ENCODE measurements around the gene SH3RF3.

The SH3RF3 gene

DNA sequence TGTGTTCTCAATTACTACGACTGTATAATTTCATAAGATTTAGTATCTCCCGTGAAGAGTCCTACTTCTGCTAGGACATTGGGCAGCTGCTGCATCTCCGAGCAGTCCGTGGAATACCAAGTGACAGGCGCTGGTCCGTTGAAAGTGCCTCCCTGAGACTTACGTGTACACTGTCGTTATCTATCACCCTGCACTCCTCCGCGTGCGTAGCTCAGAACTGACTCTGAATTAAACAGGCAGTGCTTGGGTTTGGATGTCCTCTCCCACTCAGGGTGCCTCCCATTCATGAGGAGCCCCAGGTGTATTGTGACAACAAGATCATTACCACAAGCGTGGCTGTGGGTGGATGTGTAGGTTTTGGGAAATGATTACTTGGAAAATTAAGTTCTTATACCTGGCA is 148.4 kb downstream of the SH3RF3 start:
- H3K9me3 ChIP-seq: no peaks in the 10 kb centered on the region
- H3K27me3 ChIP-seq: no peaks in the 10 kb centered on the region
- no peak overlapping the region for H3K4me2 ChIP-seq
- H3K36me3 ChIP-seq: no peaks in the 10 kb centered on the region
- TF ChIP-seq Cebpa-rat (IDR thresholded peaks at IDR 0.05): no peak
- H3K4me1 ChIP-seq: peaks cover 84% of the 10 kb centered on the region
- H3K27ac ChIP-seq: no peak overlapping the region
- H3K9ac ChIP-seq: no peak overlapping the region
- H3K4me3 ChIP-seq: no peak overlapping the region
- peaks cover 79% of the 10 kb centered on the region for H4K20me1 ChIP-seq

DNA sequence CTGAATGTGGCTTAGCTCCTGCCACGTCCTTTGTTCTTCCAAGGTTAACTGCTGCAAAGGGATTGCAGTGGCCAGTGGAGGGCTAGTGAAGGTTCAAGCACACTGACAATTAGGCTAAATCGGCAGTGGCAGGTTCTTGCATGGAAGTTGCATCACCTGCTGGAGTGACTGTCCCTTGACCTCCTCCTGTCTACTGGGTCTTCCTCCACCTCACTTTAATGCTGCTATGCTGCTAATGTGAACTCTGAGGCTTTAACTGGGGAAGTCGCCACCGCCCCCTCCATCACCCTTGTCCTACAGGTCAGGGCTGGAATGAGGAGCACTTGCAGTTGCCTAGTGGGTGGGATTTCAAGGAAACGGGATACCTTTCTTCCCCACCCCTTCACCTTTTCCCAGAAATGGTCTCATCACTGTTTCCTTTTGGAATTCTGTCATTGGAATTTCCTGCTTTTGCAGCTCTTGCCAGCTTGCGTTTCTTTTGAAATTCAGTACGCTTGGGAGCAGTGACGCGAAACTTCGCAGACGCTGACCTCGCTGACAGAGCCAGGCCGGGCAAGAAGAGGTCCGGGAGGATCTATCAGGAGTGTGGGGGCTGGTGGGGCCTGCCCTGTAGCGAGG is 150.3 kb downstream of the SH3RF3 start:
- no peak overlapping the region for H3K4me2 ChIP-seq
- H3K36me3 ChIP-seq: no peaks in the 10 kb centered on the region

DNA sequence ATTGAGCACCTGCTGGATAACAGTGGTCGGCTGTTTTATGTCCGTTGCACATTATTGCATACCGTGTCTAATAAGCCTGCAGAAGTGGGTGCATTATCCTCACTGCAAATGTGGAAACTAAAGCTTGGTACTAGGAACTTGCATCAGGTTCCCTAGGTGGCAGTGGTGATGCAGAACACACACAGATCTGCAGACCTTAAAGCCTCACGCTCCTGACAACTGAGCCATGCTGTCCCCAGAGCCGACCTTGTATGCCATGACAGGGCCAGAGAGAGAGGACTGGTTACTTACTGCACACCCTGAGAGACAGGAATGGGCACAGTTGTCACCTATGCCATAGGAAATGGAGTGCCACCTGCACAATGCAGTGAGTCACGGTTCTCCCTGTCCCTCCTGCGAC is 151.8 kb downstream of the SH3RF3 start:
- Histone ChIP-seq H4K20me1 (peaks cover 98% of the 10 kb centered on the region), H3K4me1 (peaks cover 84% of the 10 kb centered on the region)

More for the DNA sequence above, 150.3 kb downstream of the SH3RF3 start:
- H3K27me3 ChIP-seq: no peaks in the 10 kb centered on the region
- H3K9ac ChIP-seq: no peak overlapping the region
- no peak for TF ChIP-seq Cebpa-rat (IDR thresholded peaks at IDR 0.05)
- H3K4me3 ChIP-seq: no peak overlapping the region
- H3K27ac ChIP-seq: no peak overlapping the region
- H4K20me1 ChIP-seq: peaks cover 87% of the 10 kb centered on the region
- no peaks in the 10 kb centered on the region for H3K9me3 ChIP-seq
- H3K4me1 ChIP-seq: peaks cover 84% of the 10 kb centered on the region

DNA sequence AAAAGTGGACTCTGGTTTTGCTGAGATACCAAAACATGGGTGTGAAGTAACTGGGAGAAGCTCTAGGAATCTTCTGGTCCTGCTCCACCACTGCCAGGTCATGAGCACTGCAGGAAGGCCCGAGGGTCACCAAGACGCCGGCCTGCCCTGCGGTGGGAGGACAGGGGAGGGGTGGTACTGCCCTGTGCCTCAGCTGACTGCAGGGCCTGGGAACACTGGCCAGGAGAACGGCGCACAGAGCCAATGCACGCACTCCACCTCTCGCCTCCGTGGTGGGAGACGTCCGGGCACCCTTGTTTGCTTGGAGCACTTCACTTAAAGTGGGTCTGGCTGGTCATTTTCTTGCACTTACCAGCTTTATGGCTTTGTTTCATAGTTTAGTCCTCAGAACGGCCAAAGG is 153.4 kb downstream of the SH3RF3 start:
- peaks cover 93% of the 10 kb centered on the region for H3K4me1 ChIP-seq
- peaks cover 100% of the 10 kb centered on the region for H4K20me1 ChIP-seq
- H3K4me2 ChIP-seq: no peak overlapping the region; the same call in 1 of the 2 replicates
- no peak overlapping the region for H3K9ac ChIP-seq
- H3K9me3 ChIP-seq: no peaks in the 10 kb centered on the region
- no peak overlapping the region for H3K27ac ChIP-seq
- no peak overlapping the region for H3K4me3 ChIP-seq
- no peaks in the 10 kb centered on the region for H3K27me3 ChIP-seq
- H3K36me3 ChIP-seq: no peaks in the 10 kb centered on the region
- TF ChIP-seq Cebpa-rat (IDR thresholded peaks at IDR 0.05): no peak

More for the DNA sequence above, 151.8 kb downstream of the SH3RF3 start:
- no peaks in the 10 kb centered on the region for H3K36me3 ChIP-seq
- no peaks in the 10 kb centered on the region for H3K9me3 ChIP-seq
- no peak for TF ChIP-seq Cebpa-rat (IDR thresholded peaks at IDR 0.05)
- H3K4me2 ChIP-seq: 0 out of 2 replicates have a peak overlapping the region, but pooled peaks have one; percentile 8
- H3K27ac ChIP-seq: no peak overlapping the region
- no peaks in the 10 kb centered on the region for H3K27me3 ChIP-seq
- H3K9ac ChIP-seq: no peak overlapping the region
- H3K4me3 ChIP-seq: no peak overlapping the region

DNA sequence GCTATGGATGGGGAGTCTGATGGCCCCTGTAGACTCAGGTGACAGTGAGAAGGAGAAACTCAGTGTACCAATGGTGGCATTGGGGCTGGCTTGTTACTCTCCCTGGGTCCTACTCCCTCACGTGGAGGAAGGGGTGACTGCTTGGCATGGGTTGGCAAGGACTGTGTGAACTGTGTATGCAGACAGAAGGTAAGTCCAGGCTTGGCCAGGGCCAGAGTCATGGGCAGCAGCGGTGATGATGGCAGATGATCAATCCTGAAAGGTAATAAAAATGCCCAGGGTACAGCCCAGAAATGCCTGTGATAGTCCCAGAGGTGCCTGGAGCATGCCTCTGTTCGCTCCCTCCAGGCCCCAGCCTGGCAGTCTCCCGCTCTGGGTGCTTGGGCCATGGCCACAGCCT is 153.9 kb downstream of the SH3RF3 start:
- TF ChIP-seq Cebpa-rat (IDR thresholded peaks at IDR 0.05): no peak
- H3K9me3 ChIP-seq: no peaks in the 10 kb centered on the region

DNA sequence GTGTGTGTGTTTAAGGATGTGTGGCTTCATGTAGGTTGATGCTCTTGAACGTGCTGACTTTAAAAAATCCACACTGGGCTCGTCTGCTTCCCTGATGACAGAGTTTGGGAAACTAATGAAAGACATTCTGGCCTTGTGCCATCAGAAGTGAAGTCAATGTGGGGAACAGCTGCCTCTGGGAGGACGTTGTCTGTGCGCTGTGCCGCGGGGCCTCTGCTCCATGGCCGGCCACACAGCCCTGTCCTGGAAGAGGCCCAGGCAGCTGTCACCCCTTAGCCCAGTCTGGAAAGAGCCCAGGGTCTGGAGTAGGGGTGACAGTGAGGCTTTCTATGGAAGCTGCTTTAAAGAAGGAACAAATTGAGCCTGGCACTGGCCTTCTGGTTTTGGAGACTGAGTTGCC is 155.8 kb downstream of the SH3RF3 start:
- peak overlapping the region; percentile 70 for H3K4me2 ChIP-seq
- H3K9me3 ChIP-seq: no peaks in the 10 kb centered on the region
- H3K9ac ChIP-seq: peak overlapping the region; percentile 35; the same call in 1 of the 2 replicates
- no peak for TF ChIP-seq Cebpa-rat (IDR thresholded peaks at IDR 0.05)
- no peak overlapping the region for H3K4me3 ChIP-seq
- H3K27ac ChIP-seq: 0 out of 2 replicates have a peak overlapping the region, but pooled peaks have one; percentile 32
- H3K36me3 ChIP-seq: no peaks in the 10 kb centered on the region
- peaks cover 95% of the 10 kb centered on the region for H4K20me1 ChIP-seq
- H3K4me1 ChIP-seq: peaks cover 86% of the 10 kb centered on the region
- H3K27me3 ChIP-seq: no peaks in the 10 kb centered on the region

More for the DNA sequence above, 153.9 kb downstream of the SH3RF3 start:
- peak overlapping the region; percentile 47; the same call in 1 of the 2 replicates for H3K27ac ChIP-seq
- H3K4me2 ChIP-seq: no peak overlapping the region
- H3K9ac ChIP-seq: no peak overlapping the region; the same call in 1 of the 2 replicates
- no peaks in the 10 kb centered on the region for H3K36me3 ChIP-seq
- H4K20me1 ChIP-seq: peaks cover 100% of the 10 kb centered on the region
- H3K4me1 ChIP-seq: peaks cover 98% of the 10 kb centered on the region
- H3K4me3 ChIP-seq: no peak overlapping the region
- no peaks in the 10 kb centered on the region for H3K27me3 ChIP-seq

DNA sequence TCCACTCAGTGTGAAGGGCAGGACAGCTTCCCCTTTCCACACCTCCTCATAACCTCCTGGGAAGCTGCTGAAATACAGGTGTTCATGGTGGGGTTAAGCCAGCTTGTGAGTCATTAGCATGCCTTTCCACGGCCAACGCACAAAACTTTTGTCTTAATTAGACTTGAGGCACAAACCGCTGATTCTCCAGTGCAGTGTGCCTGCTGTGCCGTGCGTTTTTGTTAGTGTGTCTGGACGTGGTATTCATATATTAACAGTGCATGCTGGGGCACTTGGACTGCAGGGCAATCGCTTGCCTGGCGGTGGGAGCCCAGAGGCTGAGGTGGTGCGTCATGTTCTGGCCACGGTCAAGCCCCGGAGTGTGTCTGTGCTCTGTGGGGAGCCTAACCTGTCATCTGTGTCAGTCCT is 156.2 kb downstream of the SH3RF3 start:
- Histone ChIP-seq H3K4me2 (peak overlapping the region; percentile 70), H3K4me3 (no peak overlapping the region), H3K27me3 (no peaks in the 10 kb centered on the region), H3K4me1 (peaks cover 81% of the 10 kb centered on the region), H3K36me3 (no peaks in the 10 kb centered on the region), H3K27ac (0 out of 2 replicates have a peak overlapping the region, but pooled peaks have one; percentile 32), H3K9me3 (no peaks in the 10 kb centered on the region), H3K9ac (peak overlapping the region; percentile 35; the same call in 1 of the 2 replicates), H4K20me1 (peaks cover 94% of the 10 kb centered on the region)
- no peak for TF ChIP-seq Cebpa-rat (IDR thresholded peaks at IDR 0.05)

DNA sequence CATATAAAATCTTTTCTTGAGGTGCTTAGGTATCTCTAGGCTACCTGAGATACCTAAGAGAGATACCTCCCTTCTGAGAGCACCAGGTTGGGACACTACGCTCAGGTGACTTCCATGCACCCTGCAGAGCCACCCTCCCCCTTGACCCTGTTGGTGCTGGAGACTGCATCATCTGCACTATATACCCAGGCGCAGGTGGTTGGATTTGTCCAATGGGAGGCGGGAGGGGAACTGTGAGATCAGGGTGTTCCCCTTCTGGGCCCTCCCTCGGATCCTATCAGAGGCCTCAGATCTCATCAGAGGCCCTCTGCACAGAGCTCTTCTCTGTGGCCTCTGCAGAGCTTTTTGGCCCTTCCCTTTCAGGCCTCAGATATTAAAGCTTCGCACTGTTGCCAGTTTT is 158.4 kb downstream of the SH3RF3 start:
- H3K9me3 ChIP-seq: no peaks in the 10 kb centered on the region
- no peak overlapping the region for H3K9ac ChIP-seq
- no peaks in the 10 kb centered on the region for H3K36me3 ChIP-seq
- no peak overlapping the region for H3K27ac ChIP-seq
- H3K4me1 ChIP-seq: peaks cover 60% of the 10 kb centered on the region
- H4K20me1 ChIP-seq: peaks cover 80% of the 10 kb centered on the region
- peak overlapping the region; percentile 49 for H3K4me2 ChIP-seq
- H3K27me3 ChIP-seq: no peaks in the 10 kb centered on the region
- TF ChIP-seq Cebpa-rat (IDR thresholded peaks at IDR 0.05): no peak
- H3K4me3 ChIP-seq: no peak overlapping the region

DNA sequence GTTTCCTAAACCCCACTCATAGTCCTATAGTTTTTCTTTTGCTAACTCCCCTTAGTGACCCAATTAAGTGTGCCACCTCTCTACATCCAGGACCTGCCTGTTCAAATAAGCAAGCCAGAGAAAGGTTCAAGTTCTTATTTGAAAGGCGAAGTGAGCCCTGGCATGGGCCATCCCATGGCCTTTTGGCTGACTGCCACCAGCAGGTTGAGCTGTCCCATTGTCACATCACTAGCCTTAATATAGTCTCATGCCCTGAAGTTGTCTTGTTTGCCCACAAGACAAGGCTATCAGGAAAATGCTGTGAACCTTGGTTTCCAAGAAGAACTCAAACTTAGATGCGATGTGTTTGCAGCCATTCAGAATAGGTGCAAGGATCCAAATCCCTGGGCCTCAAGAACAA is 158.8 kb downstream of the SH3RF3 start:
- H3K36me3 ChIP-seq: no peaks in the 10 kb centered on the region
- H4K20me1 ChIP-seq: peaks cover 76% of the 10 kb centered on the region
- H3K4me1 ChIP-seq: peaks cover 56% of the 10 kb centered on the region
- no peaks in the 10 kb centered on the region for H3K27me3 ChIP-seq
- H3K27ac ChIP-seq: no peak overlapping the region
- no peak for TF ChIP-seq Cebpa-rat (IDR thresholded peaks at IDR 0.05)
- H3K9ac ChIP-seq: no peak overlapping the region
- H3K9me3 ChIP-seq: no peaks in the 10 kb centered on the region
- peak overlapping the region; percentile 49; the same call in 1 of the 2 replicates for H3K4me2 ChIP-seq
- no peak overlapping the region for H3K4me3 ChIP-seq

DNA sequence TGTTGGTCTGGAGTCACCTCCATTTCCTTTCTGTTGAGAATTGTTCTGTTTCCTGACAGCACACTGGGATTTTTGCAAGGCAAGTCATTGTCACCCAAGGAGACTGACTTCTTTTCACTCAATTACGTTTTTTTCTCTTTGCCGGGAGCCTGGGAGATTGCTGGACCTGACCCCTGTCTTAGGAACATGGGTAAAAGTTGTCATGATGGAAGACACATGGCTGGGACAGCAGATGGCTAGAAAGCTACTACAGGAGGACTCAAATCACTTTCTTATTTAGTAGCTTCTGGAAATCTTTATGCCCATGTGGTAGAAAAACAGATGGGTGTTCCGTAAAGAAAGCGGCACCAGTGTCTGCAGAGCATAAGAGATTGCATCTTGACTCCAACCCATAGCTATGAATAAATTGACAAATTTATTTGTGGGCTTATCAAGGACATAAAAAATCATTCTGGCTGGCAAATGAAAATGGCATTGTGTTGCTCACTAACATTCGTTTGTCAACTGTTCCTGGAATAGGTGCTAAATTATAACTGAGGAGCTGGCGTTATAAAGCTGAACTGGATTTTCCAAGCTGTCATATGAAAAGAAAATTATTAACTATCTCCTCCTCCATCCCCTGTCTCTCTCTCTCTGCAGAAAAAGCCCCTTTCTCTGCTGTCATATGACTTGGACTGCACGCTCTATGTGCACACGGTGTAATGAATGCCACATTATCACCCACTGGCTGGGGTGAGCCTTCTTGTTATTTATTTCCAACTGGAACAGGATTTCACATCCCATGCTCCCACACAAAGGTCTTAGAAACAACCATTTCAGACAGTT is 159.8 kb downstream of the SH3RF3 start:
- peaks cover 76% of the 10 kb centered on the region for H4K20me1 ChIP-seq
- TF ChIP-seq Cebpa-rat (IDR thresholded peaks at IDR 0.05): no peak
- no peak overlapping the region for H3K4me3 ChIP-seq
- H3K4me2 ChIP-seq: no peak overlapping the region
- H3K36me3 ChIP-seq: peaks cover 4% of the 10 kb centered on the region; the same call in 1 of the 2 replicates
- no peak overlapping the region for H3K27ac ChIP-seq
- peaks cover 7% of the 10 kb centered on the region for H3K9me3 ChIP-seq
- H3K9ac ChIP-seq: no peak overlapping the region
- H3K27me3 ChIP-seq: no peaks in the 10 kb centered on the region
- H3K4me1 ChIP-seq: peaks cover 46% of the 10 kb centered on the region

All from BLaER1 (cell line).